ENCODE results near the gene IFT122.
"Not testable (repeated sequence)": the region's sequence is repeated elsewhere in the genome, so short reads cannot be mapped to it uniquely, and the experiment has no call there.

IFT122 gene

GRCh38 chr3:129470861-129471260 is 30.8 kb downstream of the IFT122 start:
- DNase-seq (ENCODE audit: low read depth, low spot score): no peak

GRCh38 chr3:129473067-129473768 is 33.2 kb downstream of the IFT122 start:
- no peak for DNase-seq (ENCODE audit: low read depth, low spot score)

- no peak for DNase-seq (ENCODE audit: low read depth, low spot score)
Measured at GRCh38 chr3:129473769-129474152, 33.7 kb downstream of the IFT122 start.

- DNase-seq (ENCODE audit: low read depth, low spot score): no peak
Measured at GRCh38 chr3:129474984-129475804, 35.2 kb downstream of the IFT122 start.

- no peak for DNase-seq (ENCODE audit: low read depth, low spot score)
Measured at GRCh38 chr3:129475863-129476262, 35.8 kb downstream of the IFT122 start.

GRCh38 chr3:129476586-129476985 is 36.6 kb downstream of the IFT122 start:
- no peak for DNase-seq (ENCODE audit: low read depth, low spot score)

GRCh38 chr3:129481225-129481765 is 41.3 kb downstream of the IFT122 start:
- peak; percentile 53 for DNase-seq (ENCODE audit: low read depth, low spot score)

- DNase-seq (ENCODE audit: low read depth, low spot score): peak; percentile 70
Measured at GRCh38 chr3:129481766-129482332, 41.8 kb downstream of the IFT122 start.

- DNase-seq (ENCODE audit: low read depth, low spot score): no peak
Measured at GRCh38 chr3:129482721-129483120, 42.7 kb downstream of the IFT122 start.

GRCh38 chr3:129483870-129484269 is 43.8 kb downstream of the IFT122 start:
- no peak for DNase-seq (ENCODE audit: low read depth, low spot score)

- DNase-seq (ENCODE audit: low read depth, low spot score): peak; percentile 5
Measured at GRCh38 chr3:129485146-129485545, 45.1 kb downstream of the IFT122 start.

- peak; percentile 86 for DNase-seq (ENCODE audit: low read depth, low spot score)
Measured at GRCh38 chr3:129485721-129486663, 46.0 kb downstream of the IFT122 start.

GRCh38 chr3:129486664-129487035 is 46.6 kb downstream of the IFT122 start:
- DNase-seq (ENCODE audit: low read depth, low spot score): no peak

GRCh38 chr3:129487183-129487867 is 47.3 kb downstream of the IFT122 start:
- DNase-seq (ENCODE audit: low read depth, low spot score): no peak

GRCh38 chr3:129487868-129488335 is 47.9 kb downstream of the IFT122 start:
- DNase-seq (ENCODE audit: low read depth, low spot score): not testable (repeated sequence)

GRCh38 chr3:129489258-129489657 is 49.2 kb downstream of the IFT122 start:
- not testable (repeated sequence) for DNase-seq (ENCODE audit: low read depth, low spot score)

GRCh38 chr3:129490273-129490675 is 50.2 kb downstream of the IFT122 start:
- DNase-seq (ENCODE audit: low read depth, low spot score): peak; percentile 94

- not testable (repeated sequence) for DNase-seq (ENCODE audit: low read depth, low spot score)
Measured at GRCh38 chr3:129491077-129491476, 51.1 kb downstream of the IFT122 start.

GRCh38 chr3:129491794-129492193 is 51.8 kb downstream of the IFT122 start:
- no peak for DNase-seq (ENCODE audit: low read depth, low spot score)

GRCh38 chr3:129492691-129493090 is 52.7 kb downstream of the IFT122 start:
- DNase-seq (ENCODE audit: low read depth, low spot score): no peak

- DNase-seq (ENCODE audit: low read depth, low spot score): no peak
Measured at GRCh38 chr3:129493206-129493605, 53.2 kb downstream of the IFT122 start.
